ENCODE data around the gene LRRN2.

LRRN2 gene

GRCh38 chr1:204602111-204602579, 83.4 kb downstream of the LRRN2 start:
- no peaks in the 10 kb centered on the region for H3K4me1 ChIP-seq (ENCODE audit: control insufficient read depth in 2 of 2, insufficient read depth in 1 of 2, low read depth in 1 of 2, low read length in 2 of 2)
- no CpG with 5 or more reads among the region's 6 CpGs for WGBS, 2 donors (ENCODE audit: extremely low coverage in 2 of 2, insufficient read length in 2 of 2, insufficient replicate concordance in 1 of 2)
- no peak overlapping the region for H4K8ac ChIP-seq (ENCODE audit: low read depth, low read length)
- no peak overlapping the region for H3K18ac ChIP-seq (ENCODE audit: low read length)
- no peak overlapping the region for H3K4ac ChIP-seq (ENCODE audit: low read length)
- H2AFZ ChIP-seq (ENCODE audit: low read length) = no peak overlapping the region
- H3K9me3 ChIP-seq (replicated peaks in 1 of 2; ENCODE audit: control insufficient read depth in 2 of 2, insufficient read depth in 1 of 2, low read depth in 1 of 2, low read length in 2 of 2) = no peaks in the 10 kb centered on the region
- H2BK15ac ChIP-seq (ENCODE audit: low read length) = no peak overlapping the region
- H2BK5ac ChIP-seq (ENCODE audit: low read length) = no peak overlapping the region
- no peak overlapping the region for H2BK12ac ChIP-seq (ENCODE audit: low read length)
- H3K23ac ChIP-seq (ENCODE audit: low read depth, low read length, poor library complexity) = no peak overlapping the region
- peaks cover 0 to 34% (median 0%) of the 10 kb centered on the region in 3 experiments for H3K27me3 ChIP-seq (ENCODE audit: control insufficient read depth in 3 of 3, insufficient read depth in 3 of 3, low read depth in 1 of 3, low read length in 3 of 3)
- H3K4me3 ChIP-seq (ENCODE audit: low read length in 2 of 2) = no peak overlapping the region
- no peak overlapping the region for H3K27ac ChIP-seq (replicated peaks; ENCODE audit: low read length)
- no peak overlapping the region for H2AK5ac ChIP-seq (ENCODE audit: low read depth, low read length)
- H3K36me3 ChIP-seq (replicated peaks in 1 of 2; ENCODE audit: control insufficient read depth in 2 of 2, insufficient read depth in 2 of 2, low read length in 2 of 2) = no peaks in the 10 kb centered on the region
- H3K14ac ChIP-seq (ENCODE audit: low read length) = no peak overlapping the region
- H2BK120ac ChIP-seq (ENCODE audit: low read depth, low read length) = no peak overlapping the region
- H3K79me1 ChIP-seq (ENCODE audit: low read depth, low read length) = no peaks in the 10 kb centered on the region
- H4K91ac ChIP-seq (ENCODE audit: low read depth, low read length, poor library complexity) = no peak overlapping the region
- no peak overlapping the region for H3K4me2 ChIP-seq (ENCODE audit: insufficient read depth, low read length, poor library complexity, severe bottlenecking)
- DNase-seq (ENCODE audit: low spot score) = no peak
- no peak overlapping the region for H3K9ac ChIP-seq (ENCODE audit: low read depth, low read length, poor library complexity)

DNA sequence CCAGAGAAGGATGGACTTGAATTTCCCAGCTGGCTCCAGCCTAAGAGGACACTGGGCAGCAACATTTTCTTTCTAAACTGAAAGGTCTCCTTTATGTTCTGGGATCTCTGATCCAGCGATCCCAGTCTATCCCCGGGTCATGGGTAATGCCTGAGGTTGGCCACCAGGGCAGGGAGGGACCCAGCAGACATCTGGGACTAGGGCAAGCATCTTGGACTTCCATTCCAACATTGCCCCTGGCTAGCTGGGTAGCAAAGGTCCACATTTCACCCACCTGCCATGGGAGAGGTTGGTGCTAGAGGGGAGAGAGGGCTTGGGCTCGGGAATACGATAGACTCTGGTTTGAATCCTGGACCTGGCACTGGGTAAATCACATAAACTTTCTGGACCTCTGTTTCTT, 84.6 kb downstream of the LRRN2 start:
- no peak for DNase-seq (ENCODE audit: low spot score)

GRCh38 chr1:204600203-204600602, 85.3 kb downstream of the LRRN2 start:
- Histone ChIP-seq H2BK15ac (ENCODE audit: low read length) (no peak overlapping the region), H3K36me3 (replicated peaks in 1 of 2; ENCODE audit: control insufficient read depth in 2 of 2, insufficient read depth in 2 of 2, low read length in 2 of 2) (no peaks in the 10 kb centered on the region), H3K4me2 (ENCODE audit: insufficient read depth, low read length, poor library complexity, severe bottlenecking) (no peak overlapping the region), H3K79me1 (ENCODE audit: low read depth, low read length) (no peaks in the 10 kb centered on the region), H3K4me1 (ENCODE audit: control insufficient read depth in 2 of 2, insufficient read depth in 1 of 2, low read depth in 1 of 2, low read length in 2 of 2) (no peaks in the 10 kb centered on the region), H3K9ac (ENCODE audit: low read depth, low read length, poor library complexity) (no peak overlapping the region), H3K4ac (ENCODE audit: low read length) (no peak overlapping the region), H2AK5ac (ENCODE audit: low read depth, low read length) (no peak overlapping the region), H3K27ac (replicated peaks; ENCODE audit: low read length) (no peak overlapping the region), H2AFZ (ENCODE audit: low read length) (no peak overlapping the region), H2BK120ac (ENCODE audit: low read depth, low read length) (no peak overlapping the region), H3K23ac (ENCODE audit: low read depth, low read length, poor library complexity) (no peak overlapping the region), H3K4me3 (ENCODE audit: low read length in 2 of 2) (no peak overlapping the region), H3K14ac (ENCODE audit: low read length) (no peak overlapping the region), H3K27me3 (ENCODE audit: control insufficient read depth in 3 of 3, insufficient read depth in 3 of 3, low read depth in 1 of 3, low read length in 3 of 3) (peaks cover 0 to 26% (median 0%) of the 10 kb centered on the region in 3 experiments), H3K18ac (ENCODE audit: low read length) (no peak overlapping the region), H2BK12ac (ENCODE audit: low read length) (no peak overlapping the region), H4K8ac (ENCODE audit: low read depth, low read length) (no peak overlapping the region), H3K9me3 (replicated peaks in 1 of 2; ENCODE audit: control insufficient read depth in 2 of 2, insufficient read depth in 1 of 2, low read depth in 1 of 2, low read length in 2 of 2) (no peaks in the 10 kb centered on the region), H2BK5ac (ENCODE audit: low read length) (no peak overlapping the region), H4K91ac (ENCODE audit: low read depth, low read length, poor library complexity) (no peak overlapping the region)
- DNase-seq (ENCODE audit: low spot score) = no peak
- WGBS, 2 donors (ENCODE audit: extremely low coverage in 2 of 2, insufficient read length in 2 of 2, insufficient replicate concordance in 1 of 2) = no CpG with 5 or more reads among the region's 5 CpGs

More for the DNA sequence above, 84.6 kb downstream of the LRRN2 start:
- WGBS, 2 donors (ENCODE audit: extremely low coverage in 2 of 2, insufficient read length in 2 of 2, insufficient replicate concordance in 1 of 2) = no CpG with 5 or more reads among the region's 4 CpGs
- Histone ChIP-seq H3K4me3 (ENCODE audit: low read length in 2 of 2) (no peak overlapping the region), H3K4me1 (ENCODE audit: control insufficient read depth in 2 of 2, insufficient read depth in 1 of 2, low read depth in 1 of 2, low read length in 2 of 2) (no peaks in the 10 kb centered on the region), H3K9me3 (replicated peaks in 1 of 2; ENCODE audit: control insufficient read depth in 2 of 2, insufficient read depth in 1 of 2, low read depth in 1 of 2, low read length in 2 of 2) (no peaks in the 10 kb centered on the region), H4K8ac (ENCODE audit: low read depth, low read length) (no peak overlapping the region), H3K14ac (ENCODE audit: low read length) (no peak overlapping the region), H2BK15ac (ENCODE audit: low read length) (no peak overlapping the region), H3K9ac (ENCODE audit: low read depth, low read length, poor library complexity) (no peak overlapping the region), H3K4me2 (ENCODE audit: insufficient read depth, low read length, poor library complexity, severe bottlenecking) (no peak overlapping the region), H2BK12ac (ENCODE audit: low read length) (no peak overlapping the region), H2BK5ac (ENCODE audit: low read length) (no peak overlapping the region), H4K91ac (ENCODE audit: low read depth, low read length, poor library complexity) (no peak overlapping the region), H3K79me1 (ENCODE audit: low read depth, low read length) (no peaks in the 10 kb centered on the region), H3K23ac (ENCODE audit: low read depth, low read length, poor library complexity) (no peak overlapping the region), H3K36me3 (replicated peaks in 1 of 2; ENCODE audit: control insufficient read depth in 2 of 2, insufficient read depth in 2 of 2, low read length in 2 of 2) (no peaks in the 10 kb centered on the region), H2AFZ (ENCODE audit: low read length) (no peak overlapping the region), H3K4ac (ENCODE audit: low read length) (no peak overlapping the region), H3K27me3 (ENCODE audit: control insufficient read depth in 3 of 3, insufficient read depth in 3 of 3, low read depth in 1 of 3, low read length in 3 of 3) (peaks cover 0 to 33% (median 0%) of the 10 kb centered on the region in 3 experiments), H2BK120ac (ENCODE audit: low read depth, low read length) (no peak overlapping the region), H3K27ac (replicated peaks; ENCODE audit: low read length) (no peak overlapping the region), H2AK5ac (ENCODE audit: low read depth, low read length) (no peak overlapping the region), H3K18ac (ENCODE audit: low read length) (no peak overlapping the region)

DNA sequence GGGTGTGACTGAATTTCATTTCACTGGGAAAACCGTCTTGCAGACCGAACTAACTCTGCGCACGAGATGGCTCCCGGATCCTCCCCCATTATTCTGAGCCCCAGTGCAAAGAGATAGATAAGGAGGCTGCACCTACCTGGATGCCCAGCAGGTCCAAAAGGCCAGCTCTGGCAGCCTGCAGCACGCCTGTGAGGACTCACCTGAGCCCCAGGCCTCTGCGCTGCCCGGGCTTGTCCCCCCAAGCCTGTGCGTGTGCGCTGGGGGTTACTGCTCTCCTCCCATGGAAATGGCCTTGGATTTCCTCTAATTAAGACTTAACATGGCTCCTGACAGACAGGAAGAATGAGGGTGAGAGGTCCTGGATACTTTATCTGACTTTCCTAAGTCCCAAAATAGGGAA, 85.9 kb downstream of the LRRN2 start:
- Histone ChIP-seq H3K36me3 (replicated peaks in 1 of 2; ENCODE audit: control insufficient read depth in 2 of 2, insufficient read depth in 2 of 2, low read length in 2 of 2) (no peaks in the 10 kb centered on the region), H3K4me3 (ENCODE audit: low read length in 2 of 2) (no peak overlapping the region), H4K91ac (ENCODE audit: low read depth, low read length, poor library complexity) (no peak overlapping the region), H2BK12ac (ENCODE audit: low read length) (no peak overlapping the region), H3K9me3 (replicated peaks in 1 of 2; ENCODE audit: control insufficient read depth in 2 of 2, insufficient read depth in 1 of 2, low read depth in 1 of 2, low read length in 2 of 2) (no peaks in the 10 kb centered on the region), H3K14ac (ENCODE audit: low read length) (no peak overlapping the region), H2AFZ (ENCODE audit: low read length) (no peak overlapping the region), H3K9ac (ENCODE audit: low read depth, low read length, poor library complexity) (no peak overlapping the region), H3K79me1 (ENCODE audit: low read depth, low read length) (no peaks in the 10 kb centered on the region), H3K18ac (ENCODE audit: low read length) (no peak overlapping the region), H3K4me2 (ENCODE audit: insufficient read depth, low read length, poor library complexity, severe bottlenecking) (no peak overlapping the region), H3K27me3 (ENCODE audit: control insufficient read depth in 3 of 3, insufficient read depth in 3 of 3, low read depth in 1 of 3, low read length in 3 of 3) (peaks cover 0 to 25% (median 0%) of the 10 kb centered on the region in 3 experiments), H2BK5ac (ENCODE audit: low read length) (no peak overlapping the region), H4K8ac (ENCODE audit: low read depth, low read length) (no peak overlapping the region), H3K4me1 (ENCODE audit: control insufficient read depth in 2 of 2, insufficient read depth in 1 of 2, low read depth in 1 of 2, low read length in 2 of 2) (no peaks in the 10 kb centered on the region), H3K4ac (ENCODE audit: low read length) (no peak overlapping the region), H3K23ac (ENCODE audit: low read depth, low read length, poor library complexity) (no peak overlapping the region), H3K27ac (replicated peaks; ENCODE audit: low read length) (no peak overlapping the region), H2AK5ac (ENCODE audit: low read depth, low read length) (no peak overlapping the region), H2BK15ac (ENCODE audit: low read length) (no peak overlapping the region), H2BK120ac (ENCODE audit: low read depth, low read length) (no peak overlapping the region)
- no peak for DNase-seq (ENCODE audit: low spot score)
- whole genome bisulfite sequencing, 2 donors (ENCODE audit: extremely low coverage in 2 of 2, insufficient read length in 2 of 2, insufficient replicate concordance in 1 of 2) = no CpG with 5 or more reads among the region's 10 CpGs

Measured in neuronal stem cell (in vitro differentiated cells).